Adrenal gland (tissue), 5 donors: ENCODE measurements around the gene TMEM9B.

Source experiments
- POLR2A ChIP-seq, 2 donors: fragments of 450-650 bp; IDR thresholded peaks; one replicate each; pipeline ENCODE4 v1.6.1; 2017; ENCODE audit warnings: antibody characterized with exemption in 2 of 2, mild to moderate bottlenecking in 2 of 2, moderate library complexity in 1 of 2
- TF ChIP-seq, protein P1 (sequence below), 6 experiments: fragments of 450-650 bp in 4 of 6; fragments of 200-600 bp in 2 of 6; sonication (generic) in 1 of 6; IDR thresholded peaks; 1 replicate in 5 of 6; 2 replicates in 1 of 6; pipeline versions ENCODE4 v1.5.1 to v1.8.0; 2016 to 2021; ENCODE audit warnings: antibody characterized with exemption in 6 of 6, mild to moderate bottlenecking in 2 of 6, moderate library complexity in 1 of 6
- donor health status: DM: no; HTN: no; CAD: no.

DNA sequence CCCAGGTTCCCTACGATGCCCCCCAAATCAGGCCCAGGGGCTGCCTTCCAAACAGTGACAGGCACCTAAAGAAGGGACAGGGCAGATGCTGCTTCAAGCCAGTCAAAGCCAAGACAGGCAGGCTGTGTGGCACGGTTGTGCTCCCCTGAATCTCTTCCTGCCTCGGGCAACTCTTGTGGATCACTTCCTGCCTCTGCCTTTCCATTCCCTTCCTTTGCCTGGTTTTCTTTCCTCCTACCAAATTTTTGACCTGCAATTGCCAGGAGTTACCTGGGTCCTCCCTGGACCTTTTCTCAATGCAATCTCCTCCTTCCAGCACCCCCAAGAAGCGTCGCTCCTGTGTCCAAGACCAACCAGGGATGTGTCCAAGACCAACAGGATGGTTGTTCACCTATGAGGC, 37.0 kb downstream of the TMEM9B start:
- TF ChIP-seq, protein P1, sequence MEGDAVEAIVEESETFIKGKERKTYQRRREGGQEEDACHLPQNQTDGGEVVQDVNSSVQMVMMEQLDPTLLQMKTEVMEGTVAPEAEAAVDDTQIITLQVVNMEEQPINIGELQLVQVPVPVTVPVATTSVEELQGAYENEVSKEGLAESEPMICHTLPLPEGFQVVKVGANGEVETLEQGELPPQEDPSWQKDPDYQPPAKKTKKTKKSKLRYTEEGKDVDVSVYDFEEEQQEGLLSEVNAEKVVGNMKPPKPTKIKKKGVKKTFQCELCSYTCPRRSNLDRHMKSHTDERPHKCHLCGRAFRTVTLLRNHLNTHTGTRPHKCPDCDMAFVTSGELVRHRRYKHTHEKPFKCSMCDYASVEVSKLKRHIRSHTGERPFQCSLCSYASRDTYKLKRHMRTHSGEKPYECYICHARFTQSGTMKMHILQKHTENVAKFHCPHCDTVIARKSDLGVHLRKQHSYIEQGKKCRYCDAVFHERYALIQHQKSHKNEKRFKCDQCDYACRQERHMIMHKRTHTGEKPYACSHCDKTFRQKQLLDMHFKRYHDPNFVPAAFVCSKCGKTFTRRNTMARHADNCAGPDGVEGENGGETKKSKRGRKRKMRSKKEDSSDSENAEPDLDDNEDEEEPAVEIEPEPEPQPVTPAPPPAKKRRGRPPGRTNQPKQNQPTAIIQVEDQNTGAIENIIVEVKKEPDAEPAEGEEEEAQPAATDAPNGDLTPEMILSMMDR (IDR thresholded peaks at IDR 0.05): no peak
- no peak for TF ChIP-seq POLR2A (IDR thresholded peaks at IDR 0.05)
